GM12891 (cell line): ENCODE measurements around the gene TBC1D2B. TPM values are rescaled to one million over a fixed set of nuclear protein-coding genes. Genes with fewer than 3 reads are reported as not detected.

ENCODE experiments used
- DNase-seq: peaks from one replicate; pipeline ENCODE4 v3.0.0; 2011; ENCODE audit warnings: low spot score; ENCODE audit not compliant: insufficient read length
- FAIRE-seq: peaks from 2 replicates; lab custom pipeline; 2011; peaks lifted over from hg19 to GRCh38; lab: Jason Lieb, UNC
- PAX5 ChIP-seq: IDR thresholded peaks from 2 replicates; pipeline ENCODE4 v1.6.1; 2011; ENCODE audit warnings: low read length, moderate library complexity, mild to moderate bottlenecking; ENCODE audit not compliant: insufficient read depth, severe bottlenecking
- POLR2A ChIP-seq: IDR thresholded peaks from 2 replicates; pipeline ENCODE4 v1.6.1; 2011; ENCODE audit warnings: low read depth, low read length, control low read depth
- POLR2AphosphoS5 ChIP-seq: IDR thresholded peaks from 2 replicates; pipeline ENCODE4 v1.6.1; 2011; ENCODE audit warnings: low read depth, low read length, control low read depth
- POU2F2 ChIP-seq: IDR thresholded peaks from 2 replicates; pipeline ENCODE4 v1.6.1; 2011; ENCODE audit warnings: low read depth, mild to moderate bottlenecking, control low read depth, low read length, moderate library complexity
- SPI1 ChIP-seq: IDR thresholded peaks from 2 replicates; pipeline ENCODE4 v1.6.1; 2011; ENCODE audit warnings: low read depth, low read length, control low read depth
- TAF1 ChIP-seq: IDR thresholded peaks from 2 replicates; pipeline ENCODE4 v1.6.1; 2011; ENCODE audit warnings: low read depth, low read length, control low read depth
- polyA plus RNA-seq: library from polyadenylated mRNA; unstranded; fragments of >200 nt; gene quantifications from one replicate; pipeline ENCODE4 v1.2.1, GENCODE V29; 2012; ENCODE audit warnings: low read depth, missing spikeins, inconsistent platforms; ENCODE audit not compliant: missing spikeins

TBC1D2B gene
- 19.7 TPM for polyA plus RNA-seq

DNA sequence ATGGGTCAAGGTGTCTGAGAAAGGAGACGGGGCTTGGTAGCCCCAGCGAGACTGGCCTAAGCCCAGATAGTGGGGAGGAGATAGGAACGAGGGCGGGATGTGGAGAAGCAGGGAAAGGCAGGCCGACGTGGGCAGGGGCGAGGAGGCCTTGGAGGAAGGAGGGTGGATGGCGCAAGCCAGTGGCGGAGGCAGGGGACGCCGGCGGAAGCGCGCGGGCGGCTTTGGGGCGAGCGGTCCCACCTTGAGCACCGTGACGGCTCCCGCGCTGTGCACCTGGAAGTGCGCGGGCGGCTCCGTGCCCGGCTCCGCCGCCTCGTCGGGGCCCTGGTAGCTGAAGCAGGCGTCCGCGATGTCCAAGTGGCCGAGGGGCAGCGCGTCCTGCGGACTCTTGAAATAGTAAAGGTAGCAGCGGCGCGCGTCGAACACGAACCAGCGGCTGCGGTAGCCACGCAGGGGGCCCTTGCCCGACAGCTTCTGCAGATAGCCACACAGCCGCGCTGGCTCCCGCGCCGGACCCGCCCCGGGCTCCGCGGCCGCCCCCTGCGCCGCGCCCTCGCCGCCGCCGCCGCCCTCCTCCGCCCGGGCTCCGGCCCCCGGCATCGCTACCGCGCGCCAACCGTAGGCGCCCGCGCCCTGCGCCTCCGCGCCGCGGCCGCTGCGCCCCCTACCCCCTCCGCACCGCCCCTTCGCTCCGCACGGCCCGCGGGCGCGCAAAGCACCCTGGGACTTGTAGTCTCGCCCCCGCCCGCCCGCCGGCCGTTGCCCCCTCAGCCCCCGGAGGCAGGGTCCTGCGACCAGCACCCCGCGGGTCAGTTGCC, at the start of gene TBC1D2B:
TSS of gene TBC1D2B (minus strand) at position 659 of the 818 bp plus-strand sequence. CDS start at position 600, 59 bp downstream.
- TF ChIP-seq PAX5 (no peak), SPI1 (no peak), TAF1 (no peak), POLR2A (no peak), POU2F2 (no peak), POLR2AphosphoS5 (no peak)
- FAIRE-seq (peak; percentile 84), DNase-seq (peak; percentile 81)

DNA sequence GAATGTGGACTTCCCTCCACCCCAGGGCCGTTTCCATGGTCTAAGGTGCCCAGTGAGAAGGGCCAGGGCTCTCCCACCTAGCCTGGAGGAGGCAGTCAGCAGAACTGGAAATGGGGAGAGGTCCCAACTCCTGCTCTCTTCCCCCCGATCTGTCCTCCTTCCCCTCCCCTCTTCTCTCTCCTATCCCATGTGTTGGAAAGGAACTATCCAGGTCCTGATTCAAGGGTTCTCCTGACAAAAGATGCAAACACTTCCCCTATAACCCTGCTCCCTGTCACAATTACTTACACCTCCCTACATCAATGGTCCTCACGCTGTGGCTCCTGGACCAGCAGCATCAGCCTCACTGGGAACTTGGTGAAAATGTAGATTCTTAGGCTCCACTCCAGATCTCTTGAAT, 47.8 kb upstream of the TBC1D2B start:
- DNase-seq, result no peak
- TF ChIP-seq POLR2A (no peak), POLR2AphosphoS5 (no peak), TAF1 (no peak), SPI1 (no peak), PAX5 (no peak), POU2F2 (no peak)
- no peak for FAIRE-seq

DNA sequence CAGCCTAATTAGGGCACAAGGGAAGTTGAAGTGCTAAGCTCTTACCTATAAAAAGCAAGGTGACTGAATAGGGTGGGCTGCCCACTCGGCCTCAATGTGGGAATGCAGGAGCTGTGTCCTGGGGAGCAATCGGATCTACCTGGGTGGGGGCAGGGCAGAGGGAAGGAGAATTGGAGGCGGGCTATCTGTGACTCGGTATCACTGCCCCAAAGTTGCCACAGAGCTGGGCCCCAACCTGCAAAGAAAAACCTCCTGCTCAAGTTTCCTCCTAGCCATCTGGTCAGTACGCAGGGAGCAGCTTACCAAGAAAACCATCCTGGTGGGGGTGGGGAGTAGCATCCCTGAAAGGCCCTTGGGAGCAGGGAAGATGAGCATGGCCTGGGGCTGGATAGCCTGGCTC, 43.0 kb upstream of the TBC1D2B start:
- TF ChIP-seq PAX5 (no peak), POLR2A (no peak), POU2F2 (no peak), POLR2AphosphoS5 (no peak), TAF1 (no peak), SPI1 (no peak)
- DNase-seq, result no peak
- no peak for FAIRE-seq

DNA sequence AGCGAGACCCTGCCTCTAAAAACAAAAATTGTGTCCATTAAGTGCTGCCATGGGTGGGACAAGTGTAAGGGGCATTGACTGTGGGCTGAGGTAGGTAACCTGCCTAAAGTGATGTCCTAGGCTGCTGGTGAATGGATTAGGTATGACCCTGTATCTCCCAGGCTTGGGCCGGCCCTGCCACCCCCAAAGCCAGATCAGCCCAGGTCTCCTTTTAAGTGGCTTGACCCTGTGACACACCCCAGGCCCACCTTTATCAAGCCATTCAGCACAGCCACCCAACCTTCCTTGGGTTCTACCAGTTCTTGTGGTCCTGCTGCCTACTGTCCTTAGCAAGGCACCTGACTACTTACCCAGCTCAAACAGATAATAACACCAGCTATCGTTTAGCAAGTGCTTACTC, 35.0 kb upstream of the TBC1D2B start:
- FAIRE-seq (no peak), DNase-seq (no peak)
- no peak for TF ChIP-seq POLR2AphosphoS5
- TF ChIP-seq TAF1, result no peak
- no peak for TF ChIP-seq SPI1
- no peak for TF ChIP-seq PAX5
- TF ChIP-seq POU2F2, result no peak
- TF ChIP-seq POLR2A, result no peak

DNA sequence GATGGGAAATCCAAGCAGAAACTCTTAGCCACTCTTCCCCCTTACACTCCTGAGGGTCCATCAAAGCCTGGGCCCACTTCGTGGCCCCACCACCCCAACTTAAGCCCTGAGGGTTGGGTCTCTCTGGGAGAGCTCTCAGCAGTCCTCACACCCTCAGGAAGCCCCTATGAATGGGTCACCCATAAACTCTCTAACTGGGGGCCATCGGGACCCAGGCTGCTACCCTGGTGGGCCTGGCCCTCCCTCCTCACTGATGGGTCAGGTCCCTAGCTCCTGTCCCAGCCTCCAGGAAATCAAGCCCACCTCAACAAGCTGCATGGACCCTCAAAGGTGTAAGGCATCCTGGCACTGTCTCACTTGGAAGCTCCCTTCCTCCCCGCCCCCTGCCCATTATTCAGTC, 34.3 kb upstream of the TBC1D2B start:
- FAIRE-seq, result no peak
- TF ChIP-seq TAF1, result no peak
- DNase-seq, result no peak

DNA sequence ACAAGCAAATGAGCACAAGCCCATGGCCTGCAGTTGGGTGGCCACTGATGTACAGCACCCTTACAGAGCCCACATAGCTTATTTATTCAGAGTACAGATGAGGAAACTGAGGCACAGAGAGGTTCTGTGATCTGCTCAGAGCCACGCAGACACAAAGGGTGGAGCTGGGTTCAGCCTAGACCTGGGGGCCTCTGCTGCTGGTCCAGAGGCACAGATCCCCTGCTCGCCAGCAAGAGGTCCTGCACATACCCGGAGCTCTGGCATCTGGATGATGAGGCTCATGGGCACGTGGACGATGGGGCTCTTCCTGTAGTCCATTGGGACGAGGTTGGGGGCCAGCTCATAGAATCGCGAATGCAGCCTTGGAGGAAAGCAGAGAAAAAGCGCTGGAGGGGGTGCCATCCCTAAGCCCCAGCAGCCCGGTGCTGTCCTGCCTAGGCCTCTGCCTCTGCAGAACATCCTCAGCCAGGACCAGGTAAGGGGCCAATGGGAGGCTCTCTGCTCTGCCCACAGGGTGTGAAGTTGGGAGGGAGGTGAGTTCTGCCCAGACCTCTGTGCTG, 33.5 kb upstream of the TBC1D2B start:
- no peak for FAIRE-seq
- no peak for TF ChIP-seq POU2F2
- no peak for TF ChIP-seq POLR2A
- no peak for TF ChIP-seq SPI1
- TF ChIP-seq TAF1, result no peak
- no peak for TF ChIP-seq POLR2AphosphoS5
- no peak for DNase-seq

DNA sequence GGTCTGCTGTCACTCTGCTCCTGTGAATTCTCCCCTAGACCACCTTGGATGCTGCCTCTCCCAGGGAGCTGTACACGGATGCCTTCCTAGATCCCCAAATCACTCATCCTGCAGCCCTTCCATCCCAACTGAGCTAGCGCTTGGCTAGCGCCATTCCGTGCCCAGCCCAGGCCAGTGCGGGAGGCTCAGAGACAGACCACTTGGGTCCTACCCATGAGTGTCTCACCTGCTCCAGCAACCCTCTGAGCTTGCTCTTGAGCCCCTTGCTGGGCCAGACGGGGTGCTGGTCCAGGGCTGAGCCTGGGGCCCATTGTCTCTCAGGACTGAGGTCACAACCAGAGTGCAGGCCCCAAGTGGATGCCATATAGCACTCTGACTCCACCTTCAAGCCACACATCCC, 32.6 kb upstream of the TBC1D2B start:
- DNase-seq (no peak), FAIRE-seq (no peak)
- TF ChIP-seq SPI1 (no peak), POLR2AphosphoS5 (no peak), TAF1 (no peak), PAX5 (no peak), POLR2A (no peak)

DNA sequence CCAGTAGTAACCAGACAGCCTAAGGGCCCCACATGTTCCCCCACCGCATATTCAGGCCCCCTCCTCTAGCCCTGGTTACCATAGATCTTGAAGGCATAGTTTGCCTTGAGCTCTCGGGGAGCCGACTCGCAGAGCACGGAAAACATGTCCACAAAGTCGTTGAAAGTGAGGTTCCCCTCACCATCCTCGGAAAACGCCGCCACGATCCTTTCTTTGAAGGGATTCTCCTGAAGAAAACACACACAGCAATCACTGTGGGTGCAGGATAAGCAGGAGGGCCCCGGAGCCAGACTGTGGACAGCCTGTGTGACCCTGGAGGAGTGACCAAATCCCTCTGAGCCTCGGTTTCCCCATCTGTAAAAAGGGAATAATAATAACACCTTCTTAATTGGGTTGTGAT, 31.6 kb upstream of the TBC1D2B start:
- FAIRE-seq, result no peak
- no peak for DNase-seq
- TF ChIP-seq POU2F2 (no peak), PAX5 (no peak), POLR2AphosphoS5 (no peak), POLR2A (no peak), SPI1 (no peak), TAF1 (no peak)

DNA sequence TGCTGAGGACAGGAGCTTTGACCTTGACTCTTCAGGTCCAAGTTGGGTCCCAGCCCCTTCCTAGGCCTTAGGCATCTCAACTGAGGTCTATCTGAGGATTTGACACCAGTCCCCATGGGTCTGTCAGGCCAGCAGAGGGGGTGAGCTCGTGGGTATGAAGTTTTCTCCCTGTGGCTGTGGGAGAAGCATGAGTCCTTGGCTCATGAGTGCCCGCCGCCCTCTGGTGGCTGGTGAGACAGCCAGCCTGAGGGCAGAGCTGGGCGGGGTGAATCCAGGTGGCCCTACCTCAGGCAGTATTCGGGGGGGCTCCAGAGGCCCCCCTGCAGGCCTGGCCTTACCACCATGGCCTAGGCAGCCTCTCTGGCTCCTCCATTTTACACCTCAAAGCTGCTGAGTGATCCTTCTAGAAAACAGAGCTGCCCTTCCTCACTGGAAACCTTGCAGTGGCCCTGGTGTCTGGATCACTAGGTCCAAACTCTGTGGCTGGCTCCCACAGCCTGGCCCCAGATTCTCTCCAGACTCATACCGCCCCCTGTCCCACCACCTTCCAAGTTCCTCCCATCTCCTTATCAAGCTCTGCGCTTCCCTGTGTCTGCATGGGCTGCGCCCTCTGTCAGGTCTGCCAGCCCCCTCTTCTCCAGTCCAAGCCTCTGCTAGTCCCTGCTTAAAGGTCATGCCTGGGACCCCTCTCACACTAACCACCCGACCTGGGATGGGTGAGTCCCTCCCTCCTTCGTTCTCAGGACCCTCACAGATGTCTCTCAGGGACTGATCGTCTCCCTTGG, 31.0 kb upstream of the TBC1D2B start:
- peak; percentile 66 for DNase-seq
- FAIRE-seq, result peak; percentile 86
- TF ChIP-seq SPI1 (no peak), PAX5 (no peak), POLR2AphosphoS5 (no peak), TAF1 (no peak), POU2F2 (no peak), POLR2A (no peak)

DNA sequence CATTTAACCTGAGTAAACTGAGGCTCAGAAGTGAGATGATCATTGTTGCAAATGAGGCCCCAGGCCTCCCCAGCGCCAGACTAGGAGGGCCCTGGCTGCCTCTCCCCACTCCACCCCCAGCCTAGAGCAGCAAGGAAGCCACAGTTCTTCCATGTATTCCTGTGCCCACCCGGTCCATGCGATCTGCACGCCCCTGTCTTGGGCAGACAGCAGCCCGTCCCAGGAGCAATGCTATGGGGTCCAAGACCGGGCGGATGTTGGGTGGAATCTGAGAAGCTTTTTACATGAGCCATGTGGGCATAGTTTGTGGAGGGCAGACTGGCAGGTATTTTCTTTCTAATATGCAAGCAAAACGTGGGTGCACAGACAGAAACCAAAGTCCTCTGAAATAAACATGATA, 30.0 kb upstream of the TBC1D2B start:
- no peak for FAIRE-seq
- DNase-seq, result no peak
- TF ChIP-seq PAX5 (no peak), POLR2AphosphoS5 (no peak), POLR2A (no peak), POU2F2 (no peak), SPI1 (no peak), TAF1 (no peak)
